Stimulated activated CD8-positive, alpha-beta memory T cell treated with anti-CD3 and anti-CD28 coated beads, Interleukin-7, amount 100 ng/mL, for 48 hours (primary cell): ENCODE measurements around the gene AGO1.
"Not testable (repeated sequence)": the region's sequence is repeated elsewhere in the genome, so short reads cannot be mapped to it uniquely, and the experiment has no call there.

Experiments used
- DNase-seq, 2 donors: peaks; one replicate each; pipeline ENCODE4 v3.0.0-alpha.2; 2020; ENCODE audit warnings: low read depth in 1 of 2; ENCODE audit errors: extremely low read depth in 1 of 2

Gene AGO1

GRCh38 chr1:35968396-35968795 lies 85.4 kb downstream of the AGO1 start:
- DNase-seq, result no peak

GRCh38 chr1:35971601-35972000 lies 88.6 kb downstream of the AGO1 start:
- DNase-seq, result no peak

- not testable (repeated sequence) for DNase-seq
Measured at GRCh38 chr1:35972631-35973030, 89.6 kb downstream of the AGO1 start.

- DNase-seq, result no peak
Measured at GRCh38 chr1:35980090-35980489, 97.1 kb downstream of the AGO1 start.
